GM19239 (cell line): ENCODE measurements around the gene TMEM119.
A peak's percentile ranks its signal among the peaks of the same experiment; 100 is the strongest.

Experiments used
- DNase-seq: peaks from one replicate; pipeline ENCODE4 v3.0.0; 2011; ENCODE audit warnings: low spot score; ENCODE audit not compliant: insufficient read length
- FAIRE-seq: peaks from 2 replicates; lab custom pipeline; 2011; peaks lifted over from hg19 to GRCh38; lab: Jason Lieb, UNC

TMEM119 gene

GRCh38 chr12:108571609-108572165 lies 26.2 kb downstream of the TMEM119 start:
- FAIRE-seq (no peak), DNase-seq (no peak)

DNA sequence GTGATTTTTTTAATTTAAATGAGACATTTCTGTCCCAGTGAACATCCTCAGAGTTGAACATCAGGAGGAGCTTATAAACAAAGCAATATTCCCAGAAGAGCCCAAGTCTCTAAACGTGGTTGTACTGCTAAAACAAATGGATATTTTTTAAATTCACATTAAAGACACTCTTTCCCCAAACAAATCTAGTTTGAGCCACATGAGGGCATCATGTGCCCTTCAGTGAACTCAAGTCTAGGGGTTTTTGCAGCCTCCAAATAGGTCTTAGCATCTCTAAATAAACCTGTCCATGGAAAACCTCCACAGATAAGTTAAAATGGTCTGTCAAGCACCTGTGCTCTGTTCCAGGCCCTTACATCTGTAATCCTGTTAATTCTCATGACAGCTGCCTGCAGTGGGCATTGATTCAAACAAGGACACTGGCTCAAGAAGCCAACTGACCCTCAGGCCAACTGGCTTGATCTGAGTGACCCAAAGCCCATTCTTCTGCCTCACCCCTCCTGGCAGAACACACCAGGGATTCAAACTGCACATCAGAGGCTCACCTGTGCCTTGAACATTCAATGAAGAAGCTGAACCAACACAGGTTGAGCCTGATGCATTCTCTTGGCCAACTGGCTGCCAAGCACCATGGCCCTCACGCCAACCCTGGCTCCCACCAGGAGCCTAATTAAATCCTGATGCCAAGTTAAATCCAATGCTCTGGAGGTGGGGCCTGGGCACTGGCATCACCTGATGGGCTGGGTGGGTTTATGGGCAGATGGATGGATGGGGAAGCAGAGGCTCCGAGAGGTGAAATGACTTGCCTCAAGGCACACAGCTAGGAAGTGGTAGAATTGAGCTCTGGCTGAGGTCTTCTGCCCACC lies 26.9 kb downstream of the TMEM119 start:
- peak; percentile 61 for FAIRE-seq

DNA sequence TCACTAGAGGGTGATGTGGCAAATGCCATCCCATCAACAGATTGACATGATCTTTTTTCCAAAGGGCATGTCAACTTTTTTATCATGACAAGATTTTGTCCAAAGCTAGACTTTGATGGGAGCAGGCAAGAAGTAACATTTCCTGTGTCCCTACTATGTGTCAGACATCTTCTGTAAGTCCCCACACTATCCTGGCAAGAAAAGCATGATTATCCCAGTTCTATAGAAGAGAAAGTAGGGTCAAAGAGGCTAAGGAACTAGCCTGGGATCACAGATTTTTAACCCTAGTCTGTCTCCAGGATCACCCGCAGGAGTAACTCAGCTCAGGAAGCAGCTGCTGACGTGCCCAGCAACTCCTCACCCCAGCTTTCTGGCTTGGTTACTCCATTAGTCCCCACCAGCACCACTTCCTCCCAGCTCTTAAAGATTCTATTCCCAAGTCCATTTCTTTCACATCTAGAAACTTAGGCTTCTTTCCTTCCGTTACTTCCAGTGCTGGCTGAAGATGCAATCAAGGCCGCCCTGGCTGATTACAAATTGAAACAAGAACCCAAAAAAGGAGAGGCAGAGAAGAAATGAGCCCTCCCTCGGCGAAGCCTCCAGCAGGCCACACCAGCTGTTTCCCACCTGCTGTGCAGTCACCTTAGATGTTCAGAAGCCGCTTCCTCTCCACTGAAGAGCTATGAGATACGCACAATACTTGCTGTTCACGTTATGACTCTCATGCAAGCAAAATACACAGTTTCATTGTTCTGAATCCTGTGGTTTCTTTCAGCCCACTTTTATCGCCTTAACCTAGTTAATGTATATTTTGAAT lies 29.3 kb downstream of the TMEM119 start:
- FAIRE-seq (peak; percentile 99), DNase-seq (peak; percentile 38)

More for the DNA sequence above, 26.9 kb downstream of the TMEM119 start:
- no peak for DNase-seq

- no peak for DNase-seq
- FAIRE-seq: peak; percentile 45
Measured at GRCh38 chr12:108567406-108568337, 30.2 kb downstream of the TMEM119 start.

DNA sequence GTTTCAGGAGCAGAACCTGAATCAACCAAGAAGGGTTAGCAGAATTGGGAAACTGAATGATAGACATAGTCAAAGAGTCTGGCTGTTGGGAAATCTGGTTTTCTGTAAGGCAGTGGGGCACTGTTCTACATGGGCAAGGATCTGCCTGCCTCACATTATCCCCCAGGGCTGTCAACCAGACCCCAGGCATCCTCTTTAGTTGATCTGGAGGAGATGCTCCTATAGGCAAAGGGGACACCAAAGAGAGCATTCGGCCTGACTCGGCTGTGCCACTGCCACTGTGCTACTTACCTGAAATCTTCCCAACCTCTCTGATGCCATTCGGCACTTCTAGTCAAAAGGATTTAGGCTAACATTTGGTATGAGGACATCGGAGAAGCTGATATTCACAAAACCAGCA lies 31.4 kb downstream of the TMEM119 start:
- DNase-seq (no peak), FAIRE-seq (no peak)

GRCh38 chr12:108565976-108566375 lies 31.9 kb downstream of the TMEM119 start:
- no peak for DNase-seq

GRCh38 chr12:108565146-108565545 lies 32.7 kb downstream of the TMEM119 start:
- no peak for FAIRE-seq

More at GRCh38 chr12:108565976-108566375, 31.9 kb downstream of the TMEM119 start:
- peak; percentile 92 for FAIRE-seq

GRCh38 chr12:108564724-108565123 lies 33.2 kb downstream of the TMEM119 start:
- DNase-seq (no peak), FAIRE-seq (no peak)

More at GRCh38 chr12:108565146-108565545, 32.7 kb downstream of the TMEM119 start:
- no peak for DNase-seq

DNA sequence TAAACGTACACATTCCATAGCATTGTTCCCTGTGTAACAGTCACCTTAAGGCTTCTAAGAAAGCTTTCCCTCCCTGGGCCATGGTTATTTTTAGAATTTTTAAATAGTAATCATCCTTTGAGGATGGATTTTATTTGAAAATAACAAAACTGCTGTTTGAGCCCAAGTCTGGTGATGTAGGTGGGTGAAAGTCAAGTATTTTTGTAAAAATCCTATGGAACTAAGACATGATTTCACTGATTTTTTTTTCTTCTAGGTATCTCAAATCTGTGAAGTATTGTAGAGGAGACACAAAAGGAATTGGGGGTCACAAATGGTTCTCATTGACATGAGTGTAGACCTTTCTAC lies 34.1 kb downstream of the TMEM119 start:
- FAIRE-seq (no peak), DNase-seq (no peak)

GRCh38 chr12:108563136-108563803 lies 34.6 kb downstream of the TMEM119 start:
- FAIRE-seq: peak; percentile 81

GRCh38 chr12:108562348-108563135 lies 35.3 kb downstream of the TMEM119 start, which contains the start of gene ISCU:
ISCU (plus strand) TSS chr12:108562596; CDS start chr12:108562623, 27 bp downstream.
- FAIRE-seq: peak; percentile 77

More at GRCh38 chr12:108563136-108563803, 34.6 kb downstream of the TMEM119 start:
- no peak for DNase-seq

GRCh38 chr12:108561852-108562347 lies 36.0 kb downstream of the TMEM119 start:
- DNase-seq (no peak), FAIRE-seq (no peak)

More at GRCh38 chr12:108562348-108563135, 35.3 kb downstream of the TMEM119 start, which contains the start of gene ISCU:
- DNase-seq: peak; percentile 51

DNA sequence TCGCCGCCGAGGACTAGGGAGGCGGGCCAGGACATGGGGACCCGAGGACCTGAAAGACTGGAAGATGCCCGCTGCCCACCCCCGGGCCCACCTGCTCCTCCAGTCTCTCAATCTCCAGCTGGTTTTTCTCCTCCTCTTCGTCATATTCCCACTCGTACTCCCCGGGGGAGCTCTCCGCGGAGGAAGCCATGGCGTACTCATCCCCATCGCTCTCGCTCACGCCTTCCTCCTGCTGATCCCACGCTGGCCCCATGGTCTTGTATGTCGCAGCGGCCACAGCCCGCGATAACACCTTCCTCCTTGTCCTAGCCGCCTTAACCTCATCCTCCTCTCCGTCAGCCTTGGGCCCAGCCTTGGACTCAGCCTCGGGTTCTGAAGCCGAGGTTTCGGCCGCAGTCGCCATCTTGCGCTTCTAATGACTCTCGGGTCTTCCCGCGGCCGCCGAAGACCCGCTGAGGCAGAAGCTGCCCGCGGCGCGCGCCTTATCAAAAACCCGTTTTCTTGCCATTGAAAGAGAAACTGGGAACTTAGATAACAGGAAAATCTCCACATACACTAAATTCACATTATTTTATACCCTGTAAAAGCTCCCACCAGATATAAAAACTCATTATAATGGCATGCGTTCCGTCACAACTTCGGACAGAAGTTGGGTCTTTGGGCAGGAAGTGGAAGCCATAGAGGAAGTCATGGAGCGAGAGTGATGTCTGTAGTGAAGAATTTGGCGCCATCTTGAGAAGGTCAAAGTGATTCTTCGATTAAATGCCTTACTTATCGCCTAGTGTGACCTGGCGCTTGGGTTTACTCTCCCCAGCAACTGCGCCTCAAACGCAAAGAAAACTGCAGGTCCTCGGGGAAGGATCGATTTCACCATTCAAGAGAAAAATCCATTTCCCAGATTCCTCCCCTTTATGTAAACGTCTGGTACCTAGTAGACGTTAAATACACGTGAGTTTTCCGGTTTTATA lies 36.8 kb downstream of the TMEM119 start, which contains the start of gene SART3:
TSS of gene SART3 (minus strand) at position 422 of the 968 bp plus-strand sequence. CDS start at position 403, 19 bp downstream.
- FAIRE-seq (peak; percentile 95), DNase-seq (peak; percentile 62)

DNA sequence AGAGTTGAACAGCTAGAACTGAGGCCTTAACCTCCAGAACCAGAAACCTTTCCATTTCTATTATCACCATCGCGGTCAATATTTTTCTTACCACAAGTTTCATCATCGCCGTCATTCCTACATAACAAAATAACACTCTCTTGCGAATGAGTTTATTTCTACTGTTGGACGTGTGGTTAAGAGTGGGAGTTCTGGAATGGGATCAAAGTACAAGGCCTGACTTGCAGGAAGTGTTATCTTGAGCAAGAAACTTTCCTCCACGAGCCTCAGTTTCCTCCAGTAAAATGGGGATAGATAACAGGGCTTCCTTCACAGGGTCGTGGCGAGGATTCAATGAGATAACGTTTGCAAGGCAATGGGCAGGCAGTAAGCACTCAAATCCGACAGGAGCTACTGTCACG lies 37.6 kb downstream of the TMEM119 start:
- DNase-seq (no peak), FAIRE-seq (no peak)

DNA sequence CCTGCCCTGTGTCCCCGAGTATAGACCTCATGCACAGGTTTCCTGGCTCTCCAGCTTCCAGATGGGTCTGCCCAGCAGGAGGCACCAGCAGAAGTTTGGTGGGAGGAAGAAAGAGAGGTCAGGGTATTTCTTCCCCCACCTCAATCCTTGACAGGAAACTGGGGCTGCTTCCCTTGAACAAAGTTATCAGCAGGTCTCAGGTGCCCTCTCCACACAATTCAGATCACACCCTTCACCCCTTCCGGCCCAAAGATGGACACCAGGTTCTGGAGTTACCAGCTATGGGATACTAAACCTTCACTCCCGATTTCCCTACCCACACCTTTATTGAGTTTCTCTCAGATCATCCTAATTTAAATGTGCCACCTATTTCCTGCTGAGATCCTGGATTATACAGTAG lies 38.1 kb downstream of the TMEM119 start:
- DNase-seq (no peak), FAIRE-seq (no peak)

DNA sequence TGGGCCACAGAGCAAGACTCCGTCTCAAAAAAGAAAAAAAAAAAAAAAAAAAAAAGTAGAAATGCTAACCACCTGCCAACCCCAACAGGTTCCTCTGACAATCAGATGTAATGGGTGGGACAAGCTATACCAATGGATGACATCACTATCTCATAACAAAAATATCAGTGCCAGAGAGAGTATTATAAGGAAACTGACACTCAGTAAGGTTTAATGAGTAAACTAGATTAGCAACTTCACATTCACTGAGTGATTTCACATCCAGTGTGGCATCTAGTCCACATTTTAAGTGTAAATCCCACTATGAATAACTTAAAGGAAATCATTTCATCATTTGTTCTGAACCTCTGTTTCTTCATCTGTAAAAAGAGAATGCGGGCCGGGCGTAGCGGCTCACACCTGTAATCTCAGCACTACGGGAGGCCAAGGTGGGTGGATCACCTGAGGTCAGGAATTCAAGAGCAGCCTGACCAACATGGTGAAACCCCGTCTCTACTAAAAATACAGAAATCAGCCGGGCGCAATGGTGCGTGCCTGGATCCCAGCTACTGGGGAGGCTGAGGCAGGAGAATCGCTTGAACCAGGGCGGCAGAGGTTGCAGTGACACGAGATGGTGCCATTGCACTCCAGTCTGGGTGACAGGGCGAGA lies 38.8 kb downstream of the TMEM119 start:
- FAIRE-seq (no peak), DNase-seq (no peak)
